ENCODE results near the gene FBXW12.
"Not testable (repeated sequence)": the region's sequence is repeated elsewhere in the genome, so short reads cannot be mapped to it uniquely, and the experiment has no call there.

Gene FBXW12

GRCh38 chr3:48399387-48400172, 27.6 kb downstream of the FBXW12 start:
- Histone ChIP-seq H3K27me3 (ENCODE audit: insufficient read depth, insufficient read length) (no peaks in the 10 kb centered on the region), H3K9ac (ENCODE audit: insufficient read length, low read depth) (no peak overlapping the region), H3K4me1 (ENCODE audit: insufficient read depth, insufficient read length) (peaks cover 2% of the 10 kb centered on the region), H3K9me3 (ENCODE audit: insufficient read depth, low read length) (no peaks in the 10 kb centered on the region), H3K36me3 (ENCODE audit: insufficient read depth, insufficient read length, low read length) (peaks cover 36% of the 10 kb centered on the region), H3K4me3 (ENCODE audit: insufficient read length, low read depth) (no peak overlapping the region)
- DNase-seq (ENCODE audit: low read depth, low spot score), result no peak
- TF ChIP-seq SUZ12 (IDR thresholded peaks at IDR 0.05; ENCODE audit: extremely low read depth, insufficient read depth, insufficient read length), result no peak
- TF ChIP-seq ZNF274 (IDR thresholded peaks at IDR 0.05; ENCODE audit: low read depth, low read length), result no peak

DNA sequence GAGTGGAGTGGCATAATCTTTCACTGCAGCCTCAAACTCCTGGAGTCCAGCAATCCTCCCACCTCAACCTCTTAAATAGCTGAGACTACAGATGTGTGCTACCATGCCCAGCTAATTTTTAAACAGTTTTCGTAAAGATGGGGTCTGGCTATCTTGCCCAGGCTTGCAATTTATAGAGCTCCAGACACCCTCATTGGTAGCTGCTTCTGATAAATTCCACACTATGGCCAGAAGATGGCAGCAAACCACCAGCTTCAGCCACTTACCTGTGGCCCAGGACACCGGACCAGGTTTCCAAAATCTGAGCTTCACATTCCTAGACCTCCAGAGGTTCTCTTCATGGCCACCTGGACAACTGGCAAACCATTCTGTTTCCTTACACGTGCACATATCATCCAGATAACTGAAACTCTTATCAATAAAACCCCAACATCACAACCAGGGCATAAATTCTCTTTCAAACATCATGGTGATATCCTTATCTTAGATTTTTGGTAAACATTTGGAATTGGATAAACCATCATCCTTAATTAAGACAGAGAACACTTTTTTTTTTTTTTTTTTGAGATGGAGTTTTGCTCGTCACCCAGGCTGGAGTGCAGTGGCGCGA, 28.9 kb downstream of the FBXW12 start:
- H3K27me3 ChIP-seq (ENCODE audit: insufficient read depth, insufficient read length), result no peaks in the 10 kb centered on the region
- peaks cover 2% of the 10 kb centered on the region for H3K4me1 ChIP-seq (ENCODE audit: insufficient read depth, insufficient read length)
- DNase-seq (ENCODE audit: low read depth, low spot score), result peak; percentile 66
- H3K4me3 ChIP-seq (ENCODE audit: insufficient read length, low read depth), result no peak overlapping the region
- no peaks in the 10 kb centered on the region for H3K9me3 ChIP-seq (ENCODE audit: insufficient read depth, low read length)
- no peak overlapping the region for H3K9ac ChIP-seq (ENCODE audit: insufficient read length, low read depth)
- H3K36me3 ChIP-seq (ENCODE audit: insufficient read depth, insufficient read length, low read length), result peaks cover 50% of the 10 kb centered on the region
- TF ChIP-seq ZNF274 (IDR thresholded peaks at IDR 0.05; ENCODE audit: low read depth, low read length) (no peak), YY1 (IDR thresholded peaks at IDR 0.05; ENCODE audit: insufficient read depth, insufficient read length) (no peak), SUZ12 (IDR thresholded peaks at IDR 0.05; ENCODE audit: extremely low read depth, insufficient read depth, insufficient read length) (no peak)

DNA sequence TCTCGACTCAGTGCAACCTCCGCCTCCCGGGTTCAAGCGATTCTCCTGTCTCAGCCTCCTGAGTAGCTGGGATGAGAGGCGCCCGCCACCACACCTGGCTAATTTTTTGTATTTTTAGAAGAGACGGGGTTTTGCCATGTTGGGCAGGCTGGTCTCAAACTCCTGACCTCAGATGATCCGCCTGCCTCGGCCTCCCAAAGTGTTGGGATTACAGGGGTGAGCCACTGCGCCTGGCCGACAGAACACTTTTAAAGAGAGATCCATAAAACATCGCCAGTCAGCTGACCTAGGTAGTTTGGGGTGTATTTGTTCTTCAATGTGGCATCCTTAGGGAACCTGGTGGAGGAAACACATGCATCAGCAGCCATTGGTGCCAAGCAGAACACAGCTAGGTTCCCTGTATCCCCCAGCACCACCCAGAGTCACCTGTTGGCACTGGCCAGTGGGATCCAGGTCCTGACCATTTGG, 29.4 kb downstream of the FBXW12 start:
- DNase-seq (ENCODE audit: low read depth, low spot score); H3K4me1 ChIP-seq (ENCODE audit: insufficient read depth, insufficient read length); H3K9me3 ChIP-seq (ENCODE audit: insufficient read depth, low read length); H3K9ac ChIP-seq (ENCODE audit: insufficient read length, low read depth); H3K27me3 ChIP-seq (ENCODE audit: insufficient read depth, insufficient read length); H3K4me3 ChIP-seq (ENCODE audit: insufficient read length, low read depth): not testable (repeated sequence)
- peaks cover 55% of the 10 kb centered on the region for H3K36me3 ChIP-seq (ENCODE audit: insufficient read depth, insufficient read length, low read length)

DNA sequence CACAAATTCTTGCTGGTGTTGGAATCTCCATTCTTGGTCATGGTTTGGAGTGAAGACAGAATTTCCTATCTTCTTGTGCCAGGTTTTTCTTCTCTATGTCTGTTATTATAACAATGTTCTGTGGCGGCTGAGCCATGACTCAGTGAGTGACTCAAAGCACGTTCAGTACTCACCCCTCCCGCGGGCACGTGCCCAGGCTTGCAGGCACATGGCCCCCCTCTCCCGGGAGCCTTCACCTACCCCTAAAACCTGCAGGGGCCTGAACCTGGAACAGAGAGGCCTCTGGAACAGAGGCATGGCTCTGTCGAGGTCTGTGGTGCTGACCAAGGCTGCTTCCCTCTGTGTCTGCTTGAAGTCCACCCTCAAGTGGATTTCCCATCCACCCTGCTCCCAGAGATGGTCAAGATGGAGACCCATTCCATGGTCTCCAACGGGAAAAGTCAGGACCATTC, 30.3 kb downstream of the FBXW12 start:
- Histone ChIP-seq H3K4me3 (ENCODE audit: insufficient read length, low read depth) (no peak overlapping the region), H3K9ac (ENCODE audit: insufficient read length, low read depth) (no peak overlapping the region), H3K4me1 (ENCODE audit: insufficient read depth, insufficient read length) (peaks cover 2% of the 10 kb centered on the region), H3K9me3 (ENCODE audit: insufficient read depth, low read length) (no peaks in the 10 kb centered on the region), H3K36me3 (ENCODE audit: insufficient read depth, insufficient read length, low read length) (peaks cover 64% of the 10 kb centered on the region), H3K27me3 (ENCODE audit: insufficient read depth, insufficient read length) (no peaks in the 10 kb centered on the region)
- no peak for DNase-seq (ENCODE audit: low read depth, low spot score)
- no peak for TF ChIP-seq YY1 (IDR thresholded peaks at IDR 0.05; ENCODE audit: insufficient read depth, insufficient read length)
- no peak for TF ChIP-seq SUZ12 (IDR thresholded peaks at IDR 0.05; ENCODE audit: extremely low read depth, insufficient read depth, insufficient read length)
- no peak for TF ChIP-seq ZNF274 (IDR thresholded peaks at IDR 0.05; ENCODE audit: low read depth, low read length)

GRCh38 chr3:48402907-48403306, 30.9 kb downstream of the FBXW12 start:
- no peak overlapping the region for H3K4me3 ChIP-seq (ENCODE audit: insufficient read length, low read depth)
- H3K36me3 ChIP-seq (ENCODE audit: insufficient read depth, insufficient read length, low read length), result peaks cover 69% of the 10 kb centered on the region
- H3K9ac ChIP-seq (ENCODE audit: insufficient read length, low read depth), result no peak overlapping the region
- no peak for TF ChIP-seq YY1 (IDR thresholded peaks at IDR 0.05; ENCODE audit: insufficient read depth, insufficient read length)
- no peak for TF ChIP-seq SUZ12 (IDR thresholded peaks at IDR 0.05; ENCODE audit: extremely low read depth, insufficient read depth, insufficient read length)
- no peak for TF ChIP-seq ZNF274 (IDR thresholded peaks at IDR 0.05; ENCODE audit: low read depth, low read length)
- H3K9me3 ChIP-seq (ENCODE audit: insufficient read depth, low read length), result no peaks in the 10 kb centered on the region
- H3K27me3 ChIP-seq (ENCODE audit: insufficient read depth, insufficient read length), result no peaks in the 10 kb centered on the region
- no peak for DNase-seq (ENCODE audit: low read depth, low spot score)
- H3K4me1 ChIP-seq (ENCODE audit: insufficient read depth, insufficient read length), result peaks cover under 1% of the 10 kb centered on the region

DNA sequence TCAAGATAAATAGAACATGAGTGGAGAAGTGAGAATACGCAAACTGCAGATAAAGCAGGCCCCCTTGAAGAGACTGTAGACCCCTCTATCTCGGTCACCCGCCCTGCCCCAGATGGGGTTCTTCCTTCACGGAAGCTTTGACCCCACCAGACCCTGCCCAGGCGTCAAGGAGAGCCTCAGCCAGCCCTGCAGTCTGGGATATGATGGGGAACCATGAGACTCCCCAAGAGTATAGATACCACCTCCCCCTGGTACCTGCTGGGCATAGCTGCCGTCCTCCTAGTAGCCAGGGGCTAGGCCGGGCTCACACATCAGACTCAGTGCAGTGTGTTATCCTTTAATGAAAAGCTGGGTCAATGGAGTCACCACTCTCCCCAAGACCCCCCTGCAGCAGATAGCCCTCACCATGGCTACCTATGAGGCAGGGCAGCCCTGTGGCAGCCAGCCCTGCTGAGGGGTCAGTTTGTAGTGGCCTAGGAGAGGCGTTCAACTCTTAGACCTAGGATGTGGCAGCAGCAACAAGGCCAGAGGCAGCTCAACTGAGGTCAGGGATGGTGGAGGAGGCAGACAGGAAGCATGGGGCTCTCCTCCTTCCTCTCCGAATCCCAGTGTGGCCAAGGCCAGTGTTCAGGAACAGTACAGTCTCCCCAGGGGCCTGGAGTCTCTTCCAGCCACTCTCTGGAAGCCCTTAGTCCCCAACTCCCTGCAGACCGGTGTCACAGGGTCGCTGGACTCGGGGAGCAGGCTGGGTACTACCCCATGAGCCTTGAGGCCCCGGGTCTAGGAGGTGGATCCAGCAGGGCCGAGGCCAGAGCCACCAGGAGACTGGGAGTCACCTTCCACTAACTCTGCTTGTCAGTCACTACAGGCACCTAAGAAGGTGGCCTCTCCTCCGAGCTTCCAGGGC, 31.8 kb downstream of the FBXW12 start:
- Histone ChIP-seq H3K36me3 (ENCODE audit: insufficient read depth, insufficient read length, low read length) (peaks cover 77% of the 10 kb centered on the region), H3K4me1 (ENCODE audit: insufficient read depth, insufficient read length) (no peaks in the 10 kb centered on the region), H3K9ac (ENCODE audit: insufficient read length, low read depth) (no peak overlapping the region), H3K27me3 (ENCODE audit: insufficient read depth, insufficient read length) (no peaks in the 10 kb centered on the region), H3K4me3 (ENCODE audit: insufficient read length, low read depth) (no peak overlapping the region), H3K9me3 (ENCODE audit: insufficient read depth, low read length) (no peaks in the 10 kb centered on the region)
- no peak for DNase-seq (ENCODE audit: low read depth, low spot score)
- TF ChIP-seq SUZ12 (IDR thresholded peaks at IDR 0.05; ENCODE audit: extremely low read depth, insufficient read depth, insufficient read length) (no peak), ZNF274 (IDR thresholded peaks at IDR 0.05; ENCODE audit: low read depth, low read length) (no peak), YY1 (IDR thresholded peaks at IDR 0.05; ENCODE audit: insufficient read depth, insufficient read length) (no peak)
